ENCODE measurements around the gene SLC24A3. TPM values are rescaled to one million over a fixed set of nuclear protein-coding genes. Genes with fewer than 3 reads are reported as not detected.

The SLC24A3 gene
- total and polyA plus RNA-seq, 7 experiments from 2014 or later: 0.58 to 1.0 TPM; not detected in 5

- Histone ChIP-seq H3K27ac (ENCODE audit: low read depth, low read length) (no peak overlapping the region), H3K27me3 (ENCODE audit: control insufficient read depth in 2 of 2, insufficient read depth in 2 of 2, low read length in 2 of 2) (no peaks in the 10 kb centered on the region), H3K36me3 (ENCODE audit: control insufficient read depth in 2 of 3, insufficient read depth in 3 of 3, low read length in 3 of 3) (no peaks in the 10 kb centered on the region), H3K9me3 (ENCODE audit: control insufficient read depth in 2 of 3, low read length in 3 of 3) (no peaks in the 10 kb centered on the region), H3K4me3 (ENCODE audit: low read length) (no peak overlapping the region), H3K4me1 (ENCODE audit: control insufficient read depth in 2 of 2, insufficient read depth in 2 of 2, low read length in 2 of 2) (no peaks in the 10 kb centered on the region)
- H3K27me3 Mint-ChIP-seq: peaks cover under 1 to 13% (median 6%) of the 10 kb centered on the region in 5 donors
- ChIA-PET CTCF (no interaction called here), POLR2A (no interaction called here)
- DNase-seq (no peak), ATAC-seq (no peak)
- intact Hi-C loops (cut with micrococcal nuclease): no loop called here
- no peak overlapping the region for H3K27ac Mint-ChIP-seq
- peaks cover 0 to 4% (median 0%) of the 10 kb centered on the region in 7 donors for H3K4me1 Mint-ChIP-seq
- peaks cover 0 to 10% (median 3%) of the 10 kb centered on the region in 11 donors for H3K9me3 Mint-ChIP-seq
- peaks cover 0 to 4% (median 0%) of the 10 kb centered on the region in 5 donors for H3K36me3 Mint-ChIP-seq
- H3K4me3 Mint-ChIP-seq: no peak overlapping the region
Measured at GRCh38 chr20:19653327-19653726, 440.9 kb downstream of the SLC24A3 start.

GRCh38 chr20:19654921-19655320, 442.5 kb downstream of the SLC24A3 start:
- no peak for DNase-seq
- ChIA-PET CTCF (no interaction called here), POLR2A (no interaction called here)
- peaks cover 0 to 10% (median 3%) of the 10 kb centered on the region in 11 donors for H3K9me3 Mint-ChIP-seq
- H3K4me3 Mint-ChIP-seq: no peak overlapping the region
- no peaks in the 10 kb centered on the region for H3K9me3 ChIP-seq (ENCODE audit: control insufficient read depth in 2 of 3, low read length in 3 of 3)
- H3K27ac ChIP-seq (ENCODE audit: low read depth, low read length): no peak overlapping the region
- peaks cover 0 to 4% (median 0%) of the 10 kb centered on the region in 5 donors for H3K36me3 Mint-ChIP-seq
- peaks cover 5 to 14% (median 6%) of the 10 kb centered on the region in 5 donors for H3K27me3 Mint-ChIP-seq
- no peaks in the 10 kb centered on the region for H3K36me3 ChIP-seq (ENCODE audit: control insufficient read depth in 2 of 3, insufficient read depth in 3 of 3, low read length in 3 of 3)
- intact Hi-C loops (cut with micrococcal nuclease): no loop called here
- no peaks in the 10 kb centered on the region for H3K27me3 ChIP-seq (ENCODE audit: control insufficient read depth in 2 of 2, insufficient read depth in 2 of 2, low read length in 2 of 2)
- peaks cover 0 to 5% (median 0%) of the 10 kb centered on the region in 7 donors for H3K4me1 Mint-ChIP-seq
- no peak overlapping the region for H3K27ac Mint-ChIP-seq
- ATAC-seq: no peak
- no peak overlapping the region for H3K4me3 ChIP-seq (ENCODE audit: low read length)
- H3K4me1 ChIP-seq (ENCODE audit: control insufficient read depth in 2 of 2, insufficient read depth in 2 of 2, low read length in 2 of 2): no peaks in the 10 kb centered on the region

GRCh38 chr20:19658137-19658536, 445.7 kb downstream of the SLC24A3 start:
- intact Hi-C loops (cut with micrococcal nuclease): no loop called here
- Mint-ChIP-seq H3K27ac (no peak overlapping the region), H3K9me3 (peaks cover 0 to 5% (median 0%) of the 10 kb centered on the region in 11 donors), H3K4me1 (peaks cover 0 to 5% (median 0%) of the 10 kb centered on the region in 7 donors), H3K36me3 (no peaks in the 10 kb centered on the region), H3K27me3 (peaks cover 5 to 34% (median 16%) of the 10 kb centered on the region in 5 donors), H3K4me3 (no peak overlapping the region)
- Histone ChIP-seq H3K36me3 (ENCODE audit: control insufficient read depth in 2 of 3, insufficient read depth in 3 of 3, low read length in 3 of 3) (no peaks in the 10 kb centered on the region), H3K27ac (ENCODE audit: low read depth, low read length) (no peak overlapping the region), H3K4me3 (ENCODE audit: low read length) (no peak overlapping the region), H3K4me1 (ENCODE audit: control insufficient read depth in 2 of 2, insufficient read depth in 2 of 2, low read length in 2 of 2) (no peaks in the 10 kb centered on the region), H3K9me3 (ENCODE audit: control insufficient read depth in 2 of 3, low read length in 3 of 3) (no peaks in the 10 kb centered on the region), H3K27me3 (ENCODE audit: control insufficient read depth in 2 of 2, insufficient read depth in 2 of 2, low read length in 2 of 2) (no peaks in the 10 kb centered on the region)
- CTCF ChIA-PET: no interaction called here
- ATAC-seq (peak; percentile 82), DNase-seq (peak in 1 of 9 donors; percentile 21)
- POLR2A ChIA-PET: no interaction called here

- Mint-ChIP-seq H3K27ac (no peak overlapping the region), H3K36me3 (no peaks in the 10 kb centered on the region), H3K4me3 (no peak overlapping the region), H3K9me3 (peaks cover 0 to 5% (median 0%) of the 10 kb centered on the region in 11 donors), H3K4me1 (peaks cover 0 to 5% (median 0%) of the 10 kb centered on the region in 7 donors), H3K27me3 (peaks cover 5 to 43% (median 25%) of the 10 kb centered on the region in 5 donors)
- H3K27ac ChIP-seq (ENCODE audit: low read depth, low read length): no peak overlapping the region
- no peaks in the 10 kb centered on the region for H3K27me3 ChIP-seq (ENCODE audit: control insufficient read depth in 2 of 2, insufficient read depth in 2 of 2, low read length in 2 of 2)
- no peak overlapping the region for H3K4me3 ChIP-seq (ENCODE audit: low read length)
- no peaks in the 10 kb centered on the region for H3K36me3 ChIP-seq (ENCODE audit: control insufficient read depth in 2 of 3, insufficient read depth in 3 of 3, low read length in 3 of 3)
- ChIA-PET CTCF (no interaction called here), POLR2A (no interaction called here)
- no peak for ATAC-seq
- no peaks in the 10 kb centered on the region for H3K4me1 ChIP-seq (ENCODE audit: control insufficient read depth in 2 of 2, insufficient read depth in 2 of 2, low read length in 2 of 2)
- H3K9me3 ChIP-seq (ENCODE audit: control insufficient read depth in 2 of 3, low read length in 3 of 3): no peaks in the 10 kb centered on the region
- no peak for DNase-seq
- intact Hi-C loops (cut with micrococcal nuclease): no loop called here
Measured at GRCh38 chr20:19659448-19659847, 447.0 kb downstream of the SLC24A3 start.

- ATAC-seq: no peak
- H3K4me3 Mint-ChIP-seq: no peak overlapping the region
- POLR2A ChIA-PET: no interaction called here
- H3K27ac Mint-ChIP-seq: no peak overlapping the region
- peaks cover 0 to 5% (median 0%) of the 10 kb centered on the region in 11 donors for H3K9me3 Mint-ChIP-seq
- Histone ChIP-seq H3K4me3 (ENCODE audit: low read length) (no peak overlapping the region), H3K27ac (ENCODE audit: low read depth, low read length) (no peak overlapping the region), H3K36me3 (ENCODE audit: control insufficient read depth in 2 of 3, insufficient read depth in 3 of 3, low read length in 3 of 3) (no peaks in the 10 kb centered on the region), H3K9me3 (ENCODE audit: control insufficient read depth in 2 of 3, low read length in 3 of 3) (no peaks in the 10 kb centered on the region), H3K4me1 (ENCODE audit: control insufficient read depth in 2 of 2, insufficient read depth in 2 of 2, low read length in 2 of 2) (no peaks in the 10 kb centered on the region), H3K27me3 (ENCODE audit: control insufficient read depth in 2 of 2, insufficient read depth in 2 of 2, low read length in 2 of 2) (no peaks in the 10 kb centered on the region)
- H3K4me1 Mint-ChIP-seq: peaks cover 0 to 5% (median 0%) of the 10 kb centered on the region in 7 donors
- CTCF ChIA-PET: interaction anchor here (0.7 kb wide), 1 partner anchor 1255 kb away, joined by 3 read pairs; no protein-coding TSS in a partner anchor
- intact Hi-C loops (cut with micrococcal nuclease): loop anchor here in 1 of 2 donors (5.0 kb wide), 2 partner anchors 1029 to 1249 kb away; no protein-coding TSS in a partner anchor
- no peaks in the 10 kb centered on the region for H3K36me3 Mint-ChIP-seq
- DNase-seq: no peak
- peaks cover 5 to 46% (median 25%) of the 10 kb centered on the region in 5 donors for H3K27me3 Mint-ChIP-seq
Measured at GRCh38 chr20:19660808-19661378, 448.5 kb downstream of the SLC24A3 start.

- H3K36me3 ChIP-seq (ENCODE audit: control insufficient read depth in 2 of 3, insufficient read depth in 3 of 3, low read length in 3 of 3): no peaks in the 10 kb centered on the region
- Mint-ChIP-seq H3K9me3 (peaks cover 0 to 5% (median 0%) of the 10 kb centered on the region in 11 donors), H3K27me3 (peaks cover 5 to 52% (median 25%) of the 10 kb centered on the region in 5 donors), H3K4me3 (no peak overlapping the region), H3K27ac (no peak overlapping the region), H3K4me1 (peaks cover 0 to 5% (median 0%) of the 10 kb centered on the region in 7 donors), H3K36me3 (no peaks in the 10 kb centered on the region)
- no peak overlapping the region for H3K4me3 ChIP-seq (ENCODE audit: low read length)
- no peaks in the 10 kb centered on the region for H3K4me1 ChIP-seq (ENCODE audit: control insufficient read depth in 2 of 2, insufficient read depth in 2 of 2, low read length in 2 of 2)
- no peak overlapping the region for H3K27ac ChIP-seq (ENCODE audit: low read depth, low read length)
- POLR2A ChIA-PET: no interaction called here
- intact Hi-C loops (cut with micrococcal nuclease): loop anchor here in 1 of 2 donors (1.0 to 5.0 kb wide), 4 partner anchors 34 to 1250 kb away; no protein-coding TSS in a partner anchor
- CTCF ChIA-PET: interaction anchor here (0.6 to 1.4 kb wide), 5 partner anchors 11 to 1256 kb away, joined by 3 to 4 read pairs (median 3); no protein-coding TSS in a partner anchor
- DNase-seq (peak in 7 of 9 donors; percentile 2 to 38 (median 29)), ATAC-seq (peak; percentile 71)
- H3K27me3 ChIP-seq (ENCODE audit: control insufficient read depth in 2 of 2, insufficient read depth in 2 of 2, low read length in 2 of 2): no peaks in the 10 kb centered on the region
- no peaks in the 10 kb centered on the region for H3K9me3 ChIP-seq (ENCODE audit: control insufficient read depth in 2 of 3, low read length in 3 of 3)
Measured at GRCh38 chr20:19661717-19662636, 449.5 kb downstream of the SLC24A3 start.

Data from naive thymus-derived CD4-positive, alpha-beta T cell (primary cell).